Dermis microvascular lymphatic vessel endothelial cell (primary cell): Measurements from ENCODE around the gene CCDC183. TPM values are rescaled to one million over a fixed set of nuclear protein-coding genes. Genes with fewer than 3 reads are reported as not detected.
"Not testable (repeated sequence)": the region's sequence is repeated elsewhere in the genome, so short reads cannot be mapped to it uniquely, and the experiment has no call there.

Experiments used
- DNase-seq, 2 donors: peaks; one replicate each; pipeline versions ENCODE4 v3.0.0 to v3.0.0-alpha.2; 2010; ENCODE audit warnings: low read depth in 2 of 2
- total RNA-seq: library from RNA; depleted of rRNA; stranded (reverse); fragments of >200 nt; gene quantifications from 2 replicates; pipeline ENCODE4 v1.2.1, GENCODE V29; 2014

The CCDC183 gene
- total RNA-seq, 1 donor from 2014 or later = 0.26 TPM

- DNase-seq = peak in 1 of 2 donors; percentile 58
Measured at GRCh38 chr9:136760834-136761544, 35.1 kb upstream of the CCDC183 start.

DNA sequence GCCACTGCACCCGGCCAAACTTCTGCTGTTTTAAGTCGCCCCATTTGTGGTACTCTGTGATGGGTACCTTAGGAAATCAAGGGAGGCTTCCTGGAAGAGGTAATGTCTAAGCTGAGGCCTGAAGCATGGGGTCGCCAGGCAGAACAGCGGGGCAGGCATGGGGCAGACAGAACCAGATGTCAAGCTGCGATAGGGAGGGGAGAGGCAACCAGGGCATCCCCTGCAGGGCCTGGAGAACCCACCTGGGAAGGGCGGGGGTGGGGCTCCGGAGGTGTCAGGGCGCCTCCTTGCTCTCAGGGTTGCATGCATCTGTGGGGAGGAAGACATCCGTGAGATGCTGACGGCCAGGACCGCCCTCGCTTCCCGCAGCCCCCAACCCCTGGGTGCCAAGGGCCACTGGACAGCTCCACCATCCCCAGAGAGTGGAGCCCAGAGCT lies 34.6 kb upstream of the CCDC183 start:
- DNase-seq = no peak

GRCh38 chr9:136762221-136762691 lies 33.9 kb upstream of the CCDC183 start:
- DNase-seq = no peak

GRCh38 chr9:136762915-136763648 lies 33.1 kb upstream of the CCDC183 start:
- DNase-seq = peak in 1 of 2 donors; percentile 42

DNA sequence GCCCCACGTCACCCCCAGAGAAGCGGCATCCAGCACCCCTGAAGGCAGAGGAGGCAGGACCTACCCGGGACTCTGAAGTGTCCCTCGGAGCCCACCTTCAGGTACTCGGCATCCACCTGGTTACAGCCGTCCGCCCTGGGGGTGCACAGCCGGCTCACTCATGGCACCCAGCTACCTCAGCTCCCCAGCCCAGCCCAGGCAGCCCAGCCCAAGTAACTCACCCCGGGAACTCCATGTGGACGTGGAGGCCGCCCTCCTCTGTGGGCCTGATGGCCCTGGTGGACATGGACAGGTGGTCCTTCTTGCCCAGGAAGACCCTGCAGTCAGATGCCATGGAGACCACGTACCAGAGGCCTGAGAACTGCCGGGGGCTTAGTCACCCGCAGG lies 32.5 kb upstream of the CCDC183 start:
- no peak for DNase-seq

DNA sequence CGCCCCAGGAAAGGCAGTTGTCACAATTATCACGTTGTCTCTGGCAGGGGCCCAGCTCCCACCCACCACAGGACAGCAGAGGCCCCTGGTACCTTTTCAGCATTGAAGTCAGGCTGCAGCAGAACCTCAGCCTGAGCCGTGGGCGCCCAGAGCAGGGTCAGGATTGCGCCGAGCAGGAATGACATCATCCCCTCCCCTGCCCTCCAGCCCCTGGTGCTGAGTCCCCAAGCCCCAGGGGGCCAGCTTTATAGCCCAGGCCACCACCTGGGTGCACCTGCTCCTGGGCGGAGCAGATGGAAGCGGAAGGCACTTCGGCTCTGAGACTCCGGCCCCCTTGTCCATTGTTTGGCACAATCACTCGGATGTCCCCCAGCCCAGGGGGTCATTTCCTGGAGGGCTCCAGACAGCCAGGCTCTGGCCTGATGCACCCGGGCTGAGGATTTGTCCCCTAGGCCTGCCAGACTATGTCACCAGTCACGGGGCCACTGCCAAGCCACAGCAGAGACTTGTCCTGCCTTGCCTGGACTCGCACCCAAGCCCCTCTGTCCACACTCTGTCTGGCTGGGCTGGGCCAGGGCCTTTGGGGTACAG lies 31.7 kb upstream of the CCDC183 start, which contains the start of gene LCN15:
LCN15 (minus strand) TSS at position 218 of the 591 bp plus-strand sequence; CDS start at position 188, 30 bp downstream.
- DNase-seq = no peak

GRCh38 chr9:136765041-136765440 lies 31.1 kb upstream of the CCDC183 start:
- DNase-seq = no peak

DNA sequence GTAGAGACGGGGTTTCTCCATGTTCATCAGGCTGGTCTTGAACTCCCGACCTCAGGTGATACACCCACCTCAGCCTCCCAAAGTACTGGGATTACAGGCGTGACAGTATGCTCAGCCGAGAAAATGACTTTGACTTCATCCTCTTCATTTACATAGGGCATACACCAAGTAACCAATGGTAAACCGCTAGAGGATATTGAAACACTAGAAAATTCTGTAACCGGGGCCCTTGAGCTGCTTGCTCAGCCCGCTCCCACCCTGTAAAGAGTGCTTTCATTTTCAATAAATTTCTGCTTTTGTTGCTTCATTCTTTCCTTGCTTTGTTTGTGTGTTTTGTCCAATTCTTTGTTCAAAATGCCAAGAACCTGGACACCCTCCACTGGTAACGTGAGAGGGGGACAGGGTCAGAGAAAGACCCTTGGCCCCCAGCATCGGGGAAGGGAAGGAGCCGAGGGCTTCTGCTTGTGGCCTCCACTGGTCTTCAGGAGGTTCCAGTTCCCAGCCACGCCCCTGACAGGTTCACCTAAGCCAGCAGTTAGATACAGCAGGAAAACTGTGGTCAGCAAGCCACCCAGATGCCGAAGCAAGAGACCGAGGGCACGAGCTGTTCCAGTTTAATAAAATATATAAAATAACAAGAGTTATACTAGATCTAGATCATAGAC lies 30.3 kb upstream of the CCDC183 start:
- DNase-seq = not testable (repeated sequence)

DNA sequence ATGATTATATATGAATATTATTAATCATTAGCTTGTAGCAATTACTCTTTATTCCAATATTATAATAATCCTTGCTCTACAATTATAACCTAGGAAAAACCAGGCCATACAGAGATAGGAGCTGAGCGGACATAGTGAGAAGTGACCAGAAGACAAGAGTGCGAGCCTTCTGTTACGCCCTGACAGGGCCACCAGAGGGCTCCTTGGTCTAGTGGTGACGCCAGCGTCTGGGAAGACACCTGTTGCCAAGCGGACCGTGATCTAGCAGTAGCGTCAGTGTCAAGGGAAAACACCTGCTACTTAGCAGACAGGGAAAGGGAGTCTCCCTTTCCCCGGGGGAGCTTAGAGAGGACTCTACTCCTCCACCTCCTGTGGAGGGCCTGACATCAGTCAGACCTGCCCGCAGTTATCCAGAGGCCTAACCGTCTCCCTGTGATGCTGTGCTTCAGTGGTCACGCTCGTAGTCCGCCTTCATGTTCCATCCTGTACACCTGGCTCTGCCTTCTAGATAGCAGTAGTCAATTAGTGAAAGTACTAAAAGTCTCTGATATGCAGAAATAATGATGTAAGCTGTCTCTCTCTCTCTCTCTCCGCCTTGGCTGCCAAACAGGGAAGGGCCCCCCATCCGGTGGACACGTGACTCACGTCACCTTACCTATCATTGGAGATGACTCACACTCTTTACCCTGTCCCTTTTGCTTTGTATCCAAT lies 29.6 kb upstream of the CCDC183 start:
- peak in 1 of 2 donors; percentile 50 for DNase-seq

DNA sequence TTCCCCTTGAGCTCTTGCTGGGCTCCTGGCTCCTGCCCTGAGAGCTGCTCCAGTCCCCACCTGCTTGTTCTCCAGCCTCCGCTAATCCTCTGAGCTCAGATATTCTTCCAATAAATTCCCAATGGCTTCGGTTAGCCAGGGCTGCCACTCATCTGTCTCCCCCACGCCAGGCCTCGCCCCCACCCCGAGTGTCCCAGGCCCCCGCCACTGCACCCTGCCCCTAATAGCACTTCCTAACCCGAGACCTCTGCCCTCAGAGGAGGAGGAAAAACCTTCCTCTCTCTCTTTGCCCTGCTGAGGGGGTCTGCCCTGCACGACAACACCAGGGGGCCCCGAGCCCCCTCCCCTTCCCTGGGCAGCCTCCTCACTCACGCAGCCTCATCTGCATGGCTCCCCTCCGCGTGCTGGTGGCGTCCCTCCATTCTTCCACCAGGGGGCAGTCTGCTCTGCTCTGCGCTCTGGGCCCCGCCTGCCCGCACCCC lies 26.4 kb upstream of the CCDC183 start:
- DNase-seq = peak in 1 of 2 donors; percentile 32

DNA sequence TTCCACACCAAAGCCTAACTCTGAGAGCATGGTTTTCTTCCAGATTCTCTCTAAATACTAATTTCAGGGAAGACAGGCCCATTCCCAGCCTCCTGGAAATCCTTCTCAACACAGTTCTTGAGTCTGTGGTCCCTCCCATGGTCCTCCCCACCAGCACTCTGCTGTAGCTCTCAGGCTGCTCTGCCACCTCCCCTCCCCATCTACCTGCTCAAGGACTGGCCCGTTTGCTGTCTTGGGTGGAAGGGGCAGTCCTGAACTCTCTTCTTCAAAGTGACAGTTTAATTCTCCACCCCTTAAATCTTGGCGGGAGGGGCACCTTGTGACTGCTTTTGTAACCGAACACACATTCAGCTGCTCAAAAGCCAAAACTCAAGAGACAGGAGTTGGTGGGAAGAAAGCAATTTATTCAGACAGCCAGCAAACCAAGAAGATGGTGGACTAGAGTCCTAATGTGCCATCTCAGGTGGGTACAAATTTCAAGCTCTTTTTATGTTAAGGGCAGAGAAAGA lies 24.2 kb upstream of the CCDC183 start:
- DNase-seq = no peak

GRCh38 chr9:136773386-136774044 lies 22.6 kb upstream of the CCDC183 start:
- DNase-seq = peak in 1 of 2 donors; percentile 42

- no peak for DNase-seq
Measured at GRCh38 chr9:136774416-136775045, 21.6 kb upstream of the CCDC183 start.

DNA sequence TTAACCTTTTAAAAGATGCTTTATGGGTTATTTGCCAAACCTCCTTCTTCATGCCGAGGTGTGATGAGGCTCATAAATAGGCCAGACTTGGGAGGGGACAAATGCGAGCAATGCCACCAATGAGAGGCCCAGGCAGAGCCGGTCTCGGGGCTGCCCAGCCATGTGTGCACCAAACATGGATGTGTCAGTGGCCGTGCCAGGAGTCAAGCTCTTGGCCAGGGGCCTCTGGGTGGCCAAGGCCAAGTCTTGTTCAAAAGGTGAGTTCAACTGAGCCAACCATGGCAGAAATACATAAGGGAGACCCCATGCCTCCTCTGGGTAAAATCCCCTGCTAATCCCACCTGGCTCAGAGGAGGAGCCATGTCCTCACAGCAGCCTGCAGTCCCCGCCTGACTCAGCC lies 20.9 kb upstream of the CCDC183 start:
- no peak for DNase-seq

GRCh38 chr9:136776947-136777346 lies 19.2 kb upstream of the CCDC183 start:
- no peak for DNase-seq

- no peak for DNase-seq
Measured at GRCh38 chr9:136777359-136777758, 18.8 kb upstream of the CCDC183 start.

DNA sequence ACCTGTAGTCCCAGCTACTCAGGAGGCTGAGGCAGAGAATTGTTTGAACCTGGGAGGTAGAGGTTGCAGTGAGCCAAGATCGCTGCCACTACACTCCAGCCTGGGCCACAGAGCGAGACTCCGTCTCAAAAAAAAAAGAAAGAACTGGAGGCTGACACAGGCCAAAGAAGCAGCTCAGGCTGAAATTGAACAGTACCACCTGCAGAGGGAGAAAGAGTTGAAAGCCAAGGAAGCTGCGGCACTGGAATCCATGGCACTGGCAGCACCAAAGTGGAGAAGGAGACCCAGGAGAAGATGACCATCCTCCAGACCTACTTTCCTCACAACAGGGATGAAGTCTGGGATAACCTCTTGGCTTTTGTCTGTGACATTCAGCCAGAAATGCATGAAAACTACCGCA lies 16.3 kb upstream of the CCDC183 start:
- no peak for DNase-seq

DNA sequence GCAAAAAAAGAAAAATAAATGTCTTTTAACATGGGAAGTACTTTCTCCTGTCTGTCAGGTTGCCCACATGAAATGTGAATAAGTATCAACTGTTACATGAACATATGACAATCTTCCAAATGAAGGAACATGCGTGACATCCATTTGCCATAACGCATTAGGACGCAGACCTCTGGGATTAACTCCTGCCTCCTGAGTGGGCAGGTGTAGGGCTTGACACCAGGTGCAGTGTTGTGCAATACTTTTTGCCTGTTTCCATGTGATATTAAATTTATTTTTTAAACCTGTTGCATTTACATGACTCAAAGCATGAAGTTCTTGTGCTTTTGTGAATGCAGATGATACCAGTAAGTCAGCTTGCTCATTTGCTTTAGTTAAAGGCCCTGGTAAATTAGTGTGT lies 13.7 kb upstream of the CCDC183 start:
- no peak for DNase-seq

DNA sequence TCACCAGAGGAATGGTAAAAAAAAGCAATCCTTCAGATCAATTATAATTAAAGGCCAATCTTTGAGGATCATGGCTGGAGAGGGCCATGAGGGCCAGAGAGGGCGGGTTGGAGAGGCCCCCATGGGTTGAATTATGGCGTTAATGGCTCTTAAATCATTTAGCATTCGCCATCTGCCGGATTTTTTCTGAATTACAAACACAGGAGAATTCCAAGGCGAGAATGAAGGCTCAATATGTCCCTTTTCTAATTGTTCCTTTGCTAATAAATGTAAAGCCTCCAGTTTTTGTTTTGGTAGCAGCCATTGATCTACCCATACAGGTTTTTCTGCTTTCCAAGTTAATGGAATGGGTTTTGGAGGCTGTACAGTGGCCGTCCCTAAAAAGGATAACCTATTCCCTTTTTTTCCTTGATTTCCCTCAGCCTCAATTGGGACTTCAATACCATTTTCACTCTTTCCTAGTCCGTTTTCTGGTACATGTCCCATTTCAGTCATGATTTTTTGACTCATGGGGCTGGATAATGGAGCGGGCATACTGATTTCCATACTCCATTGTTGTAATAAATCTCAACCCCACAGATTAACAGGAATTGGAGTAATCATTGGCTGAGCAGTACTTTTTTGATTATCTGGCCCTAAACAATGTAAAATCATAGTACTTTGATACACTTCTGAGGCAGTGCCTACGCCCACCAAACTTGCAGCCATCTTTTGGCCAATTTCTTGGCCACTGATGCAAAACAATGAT lies 11.7 kb upstream of the CCDC183 start:
- DNase-seq = peak in 1 of 2 donors; percentile 47
